GM12872 (cell line): ENCODE measurements around the gene MLLT1.

Source experiments
- TF ChIP-seq, protein P1 (sequence below): IDR thresholded peaks from 3 replicates; pipeline ENCODE4 v1.5.1; 2011; ENCODE audit warnings: low read depth, mild to moderate bottlenecking, low read length, moderate library complexity; ENCODE audit not compliant: insufficient read depth

The MLLT1 gene

DNA sequence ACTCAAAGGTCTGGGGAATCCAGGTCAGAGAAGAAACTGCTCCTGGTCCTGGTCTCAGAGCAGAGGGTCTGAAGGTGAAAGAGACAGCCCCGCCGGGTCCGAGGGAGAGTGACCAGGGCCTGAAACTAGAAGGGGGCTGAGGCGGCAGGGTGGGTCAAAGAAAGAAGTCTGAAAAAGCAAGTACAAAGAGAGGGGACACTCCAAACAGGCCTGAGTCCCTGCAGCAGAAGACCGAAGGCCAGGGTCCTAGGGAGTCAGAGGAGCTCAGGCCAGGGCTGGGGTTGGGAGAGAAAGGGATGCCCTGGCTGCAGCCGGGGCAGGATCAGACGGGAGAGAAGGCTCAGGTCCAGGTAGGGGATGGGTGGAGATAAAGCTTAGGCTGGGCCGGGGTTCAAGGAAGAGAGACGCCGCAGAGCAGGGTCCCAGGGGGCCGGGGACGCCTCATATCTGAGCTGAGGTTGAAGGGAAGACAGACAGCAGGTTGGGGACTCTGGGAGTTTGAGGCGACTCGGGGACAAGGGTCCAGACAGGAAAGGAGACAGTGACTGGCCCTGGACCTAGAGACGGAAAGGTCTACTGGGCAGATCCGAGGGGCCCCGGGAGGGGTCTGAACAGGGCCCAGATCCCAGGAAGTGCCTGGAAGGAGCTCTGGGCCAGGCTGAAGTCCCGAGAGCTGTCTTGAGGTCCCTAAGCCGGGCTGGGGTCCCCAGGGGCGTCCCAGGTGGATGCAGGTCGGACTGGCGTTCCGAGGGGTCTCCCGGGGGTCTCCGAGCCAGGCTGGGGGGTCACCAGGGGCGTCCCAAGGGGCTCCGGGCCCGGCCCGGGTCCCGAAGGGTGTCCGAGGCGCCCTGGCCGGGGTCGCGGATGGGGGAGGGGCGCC is 795 bp downstream of the MLLT1 start:
- TF ChIP-seq, protein P1, sequence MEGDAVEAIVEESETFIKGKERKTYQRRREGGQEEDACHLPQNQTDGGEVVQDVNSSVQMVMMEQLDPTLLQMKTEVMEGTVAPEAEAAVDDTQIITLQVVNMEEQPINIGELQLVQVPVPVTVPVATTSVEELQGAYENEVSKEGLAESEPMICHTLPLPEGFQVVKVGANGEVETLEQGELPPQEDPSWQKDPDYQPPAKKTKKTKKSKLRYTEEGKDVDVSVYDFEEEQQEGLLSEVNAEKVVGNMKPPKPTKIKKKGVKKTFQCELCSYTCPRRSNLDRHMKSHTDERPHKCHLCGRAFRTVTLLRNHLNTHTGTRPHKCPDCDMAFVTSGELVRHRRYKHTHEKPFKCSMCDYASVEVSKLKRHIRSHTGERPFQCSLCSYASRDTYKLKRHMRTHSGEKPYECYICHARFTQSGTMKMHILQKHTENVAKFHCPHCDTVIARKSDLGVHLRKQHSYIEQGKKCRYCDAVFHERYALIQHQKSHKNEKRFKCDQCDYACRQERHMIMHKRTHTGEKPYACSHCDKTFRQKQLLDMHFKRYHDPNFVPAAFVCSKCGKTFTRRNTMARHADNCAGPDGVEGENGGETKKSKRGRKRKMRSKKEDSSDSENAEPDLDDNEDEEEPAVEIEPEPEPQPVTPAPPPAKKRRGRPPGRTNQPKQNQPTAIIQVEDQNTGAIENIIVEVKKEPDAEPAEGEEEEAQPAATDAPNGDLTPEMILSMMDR, result no peak

DNA sequence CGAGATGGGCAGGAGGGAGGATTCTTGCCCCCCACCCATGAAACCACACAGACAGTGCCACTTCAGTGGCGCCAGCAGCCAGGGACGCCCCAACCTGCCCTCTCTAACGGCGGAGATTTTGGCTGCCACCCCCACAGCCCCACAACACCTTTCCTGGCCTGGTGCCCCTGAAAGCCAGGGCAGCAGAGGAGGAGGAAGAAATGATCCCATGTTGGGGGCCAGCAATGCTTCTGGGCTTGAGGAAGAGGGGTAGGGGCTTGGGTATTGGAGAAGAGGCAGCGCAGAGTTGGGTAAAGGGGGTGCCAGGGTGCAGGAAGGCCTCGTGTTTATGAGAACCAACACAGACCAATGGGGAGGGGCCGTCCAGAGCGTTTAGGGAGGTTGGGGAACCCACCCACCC is 1.7 kb downstream of the MLLT1 start:
- TF ChIP-seq, protein P1, result no peak

DNA sequence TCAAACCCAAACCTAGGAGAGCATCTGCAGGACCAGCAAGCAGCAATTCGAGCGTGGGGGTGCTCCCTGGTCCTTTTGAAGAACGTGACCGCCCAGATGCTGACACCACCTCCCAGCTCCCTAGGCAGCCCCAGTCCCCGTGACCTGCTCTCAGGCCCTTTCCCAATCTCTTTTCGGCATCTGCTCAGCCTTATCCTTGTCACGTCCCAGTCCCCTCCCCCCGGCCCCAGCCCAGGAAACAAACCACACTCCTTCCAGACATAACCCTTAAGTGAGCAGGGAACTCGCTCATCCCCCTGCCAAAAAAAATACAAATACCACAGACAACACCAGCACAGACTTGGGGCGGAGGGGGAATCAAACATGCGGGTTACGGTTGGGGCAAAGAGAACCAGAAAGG is 3.3 kb downstream of the MLLT1 start:
- TF ChIP-seq, protein P1, result no peak

DNA sequence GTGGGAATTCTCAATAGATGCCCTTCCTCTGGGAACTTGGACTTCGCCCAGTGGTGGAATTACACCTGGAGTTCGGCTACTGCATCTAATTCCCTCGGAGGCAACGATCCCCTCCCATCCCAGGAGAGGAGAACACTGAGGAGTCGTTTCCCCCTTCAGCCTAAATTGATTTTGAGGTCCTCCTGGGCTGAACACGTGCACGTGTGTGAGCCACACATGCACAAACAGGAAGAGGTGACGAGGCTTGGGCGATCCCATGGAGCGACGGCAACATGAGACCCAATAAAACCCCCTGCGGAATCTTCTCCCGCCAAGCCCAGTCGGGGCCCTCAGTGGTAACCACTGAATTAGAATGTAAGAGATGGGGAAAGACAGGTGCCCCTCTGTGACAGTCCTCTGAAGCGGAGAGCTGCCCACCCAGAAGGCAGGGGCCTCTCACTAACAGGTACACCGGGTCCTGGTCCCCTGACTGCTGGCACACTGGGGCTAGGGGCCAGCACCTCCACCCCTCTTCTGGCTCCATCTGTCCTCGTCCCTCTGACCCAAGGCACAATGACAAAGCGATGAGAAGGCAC is 4.5 kb downstream of the MLLT1 start:
- TF ChIP-seq, protein P1, result no peak

DNA sequence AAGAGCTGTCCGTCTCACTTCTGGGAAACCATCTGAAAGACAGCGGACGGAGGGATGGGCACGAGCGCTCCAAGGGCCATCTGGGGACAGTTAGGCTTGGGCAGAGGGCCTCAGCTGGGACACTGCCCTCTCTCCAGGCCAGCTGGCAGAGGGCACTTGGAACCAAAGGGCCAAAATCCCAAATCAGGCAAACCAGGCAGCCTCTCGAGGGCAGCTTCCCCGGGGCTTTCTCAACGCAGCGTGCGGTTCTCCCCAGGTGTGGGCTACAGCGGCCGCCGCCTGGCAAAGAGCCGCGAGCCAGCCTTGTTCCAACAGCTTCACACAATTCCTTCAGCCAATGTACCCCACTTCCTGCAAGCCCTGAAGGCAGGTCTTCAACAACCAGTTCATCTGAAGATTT is 5.0 kb downstream of the MLLT1 start:
- TF ChIP-seq, protein P1, result no peak

DNA sequence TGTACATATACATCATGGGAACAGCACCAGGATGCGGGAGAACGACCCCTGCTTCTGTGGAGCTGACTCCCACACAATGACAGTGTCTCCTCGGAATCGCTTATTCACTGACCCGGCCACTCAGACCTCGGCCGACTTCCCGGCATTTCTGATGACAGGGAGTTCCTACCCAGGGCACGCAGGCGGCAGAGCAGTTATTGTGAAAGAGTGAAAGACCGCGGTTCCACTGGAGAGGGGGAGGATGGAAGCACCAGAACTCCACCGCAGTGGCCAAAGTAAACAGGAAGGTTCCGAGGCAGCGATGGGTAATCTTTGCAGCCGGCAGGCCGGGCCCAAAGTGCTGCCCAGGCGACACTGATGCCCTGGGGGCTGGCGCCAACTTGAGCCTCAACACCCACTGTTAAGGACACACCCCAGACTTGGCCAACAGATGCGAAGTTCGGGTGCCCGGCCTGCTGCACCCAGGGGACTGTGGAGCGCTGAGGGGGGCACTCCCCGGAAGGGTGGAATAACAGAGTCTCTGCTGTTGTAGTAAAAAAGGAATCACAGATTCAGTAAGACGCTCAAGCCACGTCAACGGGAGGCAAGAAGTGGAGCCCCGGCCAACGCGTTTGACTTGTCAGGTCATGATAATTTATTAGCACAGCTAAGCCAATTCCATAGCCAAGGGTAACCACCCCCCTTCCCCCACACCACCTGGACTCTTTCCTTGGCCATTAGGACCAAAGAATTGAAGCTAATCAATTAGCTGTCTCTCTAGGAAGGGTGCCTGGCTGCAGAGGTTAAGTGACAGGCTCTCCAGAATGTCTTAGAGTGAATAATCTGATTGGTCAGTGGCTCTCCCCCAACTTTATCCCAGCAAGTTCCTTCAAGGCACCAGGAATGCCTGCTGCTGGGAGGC is 5.8 kb downstream of the MLLT1 start:
- TF ChIP-seq, protein P1, result no peak
